ENCODE data around the gene CREBL2.

Gene CREBL2

GRCh38 chr12:12671850-12672660 is 60.4 kb downstream of the CREBL2 start:
- in situ Hi-C loops (cut with MboI; ENCODE audit: low sequenced_read_pairs): no loop called here

GRCh38 chr12:12673296-12673695 is 61.6 kb downstream of the CREBL2 start:
- in situ Hi-C loops (cut with MboI; ENCODE audit: low sequenced_read_pairs): no loop called here

GRCh38 chr12:12676605-12677004 is 64.9 kb downstream of the CREBL2 start:
- in situ Hi-C loops (cut with MboI; ENCODE audit: low sequenced_read_pairs): loop anchor here (25.0 kb wide), 1 partner anchor 289 kb away; no protein-coding TSS in a partner anchor

- in situ Hi-C loops (cut with MboI; ENCODE audit: low sequenced_read_pairs): loop anchor here (25.0 kb wide), 1 partner anchor 294 kb away; no protein-coding TSS in a partner anchor
Measured at GRCh38 chr12:12681061-12681765, 69.5 kb downstream of the CREBL2 start.

GRCh38 chr12:12682284-12682683 is 70.6 kb downstream of the CREBL2 start:
- in situ Hi-C loops (cut with MboI; ENCODE audit: low sequenced_read_pairs): loop anchor here (25.0 kb wide), 1 partner anchor 295 kb away; no protein-coding TSS in a partner anchor

GRCh38 chr12:12683136-12683697 is 71.5 kb downstream of the CREBL2 start:
- in situ Hi-C loops (cut with MboI; ENCODE audit: low sequenced_read_pairs): loop anchor here (25.0 kb wide), 1 partner anchor 296 kb away; no protein-coding TSS in a partner anchor

- in situ Hi-C loops (cut with MboI; ENCODE audit: low sequenced_read_pairs): loop anchor here (25.0 kb wide), 1 partner anchor 296 kb away; no protein-coding TSS in a partner anchor
Measured at GRCh38 chr12:12683725-12684124, 72.0 kb downstream of the CREBL2 start.

GRCh38 chr12:12684375-12685106 is 72.9 kb downstream of the CREBL2 start:
- in situ Hi-C loops (cut with MboI; ENCODE audit: low sequenced_read_pairs): loop anchor here (25.0 kb wide), 1 partner anchor 297 kb away; no protein-coding TSS in a partner anchor

GRCh38 chr12:12685305-12685704 is 73.6 kb downstream of the CREBL2 start:
- in situ Hi-C loops (cut with MboI; ENCODE audit: low sequenced_read_pairs): loop anchor here (25.0 kb wide), 1 partner anchor 298 kb away; no protein-coding TSS in a partner anchor

- in situ Hi-C loops (cut with MboI; ENCODE audit: low sequenced_read_pairs): loop anchor here (25.0 kb wide), 1 partner anchor 299 kb away; no protein-coding TSS in a partner anchor
Measured at GRCh38 chr12:12686472-12686871, 74.8 kb downstream of the CREBL2 start.

GRCh38 chr12:12686925-12687324 is 75.2 kb downstream of the CREBL2 start:
- in situ Hi-C loops (cut with MboI; ENCODE audit: low sequenced_read_pairs): loop anchor here (25.0 kb wide), 1 partner anchor 300 kb away; no protein-coding TSS in a partner anchor

- in situ Hi-C loops (cut with MboI; ENCODE audit: low sequenced_read_pairs): loop anchor here (25.0 kb wide), 1 partner anchor 302 kb away; no protein-coding TSS in a partner anchor
Measured at GRCh38 chr12:12689647-12690300, 78.1 kb downstream of the CREBL2 start.

- in situ Hi-C loops (cut with MboI; ENCODE audit: low sequenced_read_pairs): loop anchor here (25.0 kb wide), 1 partner anchor 304 kb away; no protein-coding TSS in a partner anchor
Measured at GRCh38 chr12:12691549-12691948, 79.9 kb downstream of the CREBL2 start.

- in situ Hi-C loops (cut with MboI; ENCODE audit: low sequenced_read_pairs): loop anchor here (25.0 kb wide), 1 partner anchor 306 kb away; no protein-coding TSS in a partner anchor
Measured at GRCh38 chr12:12693111-12693671, 81.5 kb downstream of the CREBL2 start.
